Fibroblast of mammary gland (primary cell): ENCODE results near the gene PGM5.
A peak's percentile ranks its signal among the peaks of the same experiment; 100 is the strongest.

Source experiments
- DNase-seq: peaks from one replicate; pipeline ENCODE4 v3.0.0-alpha.2; 2010; ENCODE audit warnings: low read depth
- H3K4me3 ChIP-seq: 2 replicates; pipeline ENCODE4 v1.5.1; 2011; ENCODE audit warnings: low read depth, mild to moderate bottlenecking, low read length, moderate library complexity; ENCODE audit not compliant: control insufficient read depth
- TF ChIP-seq, protein P1 (sequence below): conservative IDR thresholded peaks from 2 replicates; pipeline ENCODE4 v1.5.1; 2011; ENCODE audit warnings: low read depth, low read length, inconsistent platforms; ENCODE audit not compliant: control insufficient read depth, insufficient read depth

The PGM5 gene

DNA sequence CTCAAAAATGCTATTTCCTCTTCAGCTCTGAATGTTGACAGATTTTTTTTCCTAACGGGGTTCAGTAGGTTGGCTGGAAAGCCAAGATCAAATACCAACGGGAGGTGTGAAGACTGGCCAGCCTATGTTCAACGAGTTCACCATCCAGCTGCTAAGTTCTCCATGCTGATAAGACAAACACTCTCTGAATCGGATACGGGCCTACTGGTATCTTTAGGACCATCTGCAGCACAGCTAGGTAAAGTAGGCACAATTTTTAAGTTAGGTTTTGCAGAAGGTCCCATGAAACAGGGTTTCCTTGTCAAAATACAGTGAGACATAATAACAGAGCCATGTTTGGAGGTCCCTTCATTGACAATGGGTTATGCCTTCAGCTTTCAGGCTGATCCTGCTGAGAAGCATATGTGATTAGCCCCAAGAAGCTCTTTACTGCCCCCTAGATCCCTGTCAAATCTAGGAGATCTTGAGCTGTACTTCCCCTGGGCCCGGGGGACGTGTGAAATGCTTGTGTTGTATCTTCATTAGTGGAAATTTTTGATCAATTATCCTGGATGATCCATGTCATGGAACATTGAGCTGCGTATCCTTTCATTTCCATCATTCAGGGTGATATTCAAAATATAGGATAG is 60.6 kb downstream of the PGM5 start:
- TF ChIP-seq, protein P1, sequence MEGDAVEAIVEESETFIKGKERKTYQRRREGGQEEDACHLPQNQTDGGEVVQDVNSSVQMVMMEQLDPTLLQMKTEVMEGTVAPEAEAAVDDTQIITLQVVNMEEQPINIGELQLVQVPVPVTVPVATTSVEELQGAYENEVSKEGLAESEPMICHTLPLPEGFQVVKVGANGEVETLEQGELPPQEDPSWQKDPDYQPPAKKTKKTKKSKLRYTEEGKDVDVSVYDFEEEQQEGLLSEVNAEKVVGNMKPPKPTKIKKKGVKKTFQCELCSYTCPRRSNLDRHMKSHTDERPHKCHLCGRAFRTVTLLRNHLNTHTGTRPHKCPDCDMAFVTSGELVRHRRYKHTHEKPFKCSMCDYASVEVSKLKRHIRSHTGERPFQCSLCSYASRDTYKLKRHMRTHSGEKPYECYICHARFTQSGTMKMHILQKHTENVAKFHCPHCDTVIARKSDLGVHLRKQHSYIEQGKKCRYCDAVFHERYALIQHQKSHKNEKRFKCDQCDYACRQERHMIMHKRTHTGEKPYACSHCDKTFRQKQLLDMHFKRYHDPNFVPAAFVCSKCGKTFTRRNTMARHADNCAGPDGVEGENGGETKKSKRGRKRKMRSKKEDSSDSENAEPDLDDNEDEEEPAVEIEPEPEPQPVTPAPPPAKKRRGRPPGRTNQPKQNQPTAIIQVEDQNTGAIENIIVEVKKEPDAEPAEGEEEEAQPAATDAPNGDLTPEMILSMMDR: peak; percentile 33
- DNase-seq: peak; percentile 5
- no peak overlapping the region for H3K4me3 ChIP-seq

DNA sequence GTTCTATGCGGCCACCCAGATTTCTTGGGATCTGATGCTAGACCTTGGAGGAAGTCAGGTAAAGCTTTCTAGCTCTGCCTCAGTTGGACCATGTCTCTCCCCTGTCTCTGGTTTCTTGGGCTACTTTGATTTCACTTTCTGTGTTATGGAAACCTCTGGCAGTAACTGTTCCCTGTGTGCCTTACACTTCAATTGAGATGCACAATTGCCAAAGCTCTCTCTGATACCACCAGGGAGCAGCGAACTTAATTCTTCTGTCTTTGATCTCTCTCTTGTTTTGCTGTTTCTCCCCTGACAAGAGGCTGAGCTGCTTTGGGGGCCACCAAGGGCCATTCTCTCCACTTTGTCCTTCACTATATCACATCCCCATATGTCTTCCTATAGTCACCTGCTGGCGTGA is 61.4 kb downstream of the PGM5 start:
- H3K4me3 ChIP-seq: no peak overlapping the region
- no peak for DNase-seq
- TF ChIP-seq, protein P1: no peak

DNA sequence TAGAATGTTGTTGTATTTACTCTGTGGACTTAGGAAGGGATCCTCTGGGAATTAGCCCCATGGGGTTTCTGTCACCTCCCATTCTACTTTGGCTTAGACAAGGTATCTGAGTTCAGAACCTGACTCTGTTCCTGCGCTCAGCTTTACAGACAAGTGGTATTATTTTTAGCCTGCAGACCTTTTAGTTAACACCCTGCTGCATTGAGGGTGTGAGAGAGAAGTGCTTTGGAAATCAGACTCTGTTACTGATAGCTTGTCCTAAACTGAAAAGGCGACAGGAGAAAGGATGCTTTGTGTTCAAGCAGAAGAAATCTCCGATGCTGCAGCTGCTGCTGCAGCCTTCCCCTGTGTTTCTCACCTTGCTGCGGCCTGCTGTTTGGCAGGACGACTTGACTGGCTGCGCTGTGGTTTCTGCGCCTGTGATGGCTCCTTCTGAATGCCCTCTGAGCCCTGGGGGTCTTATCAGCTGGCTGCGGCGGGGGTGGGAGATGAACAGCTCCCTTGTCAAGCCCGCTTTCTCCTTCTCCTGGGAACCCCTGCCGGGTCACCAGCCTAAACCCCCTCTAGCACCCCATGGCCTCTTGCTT is 61.9 kb downstream of the PGM5 start:
- TF ChIP-seq, protein P1: no peak
- no peak overlapping the region for H3K4me3 ChIP-seq
- no peak for DNase-seq

DNA sequence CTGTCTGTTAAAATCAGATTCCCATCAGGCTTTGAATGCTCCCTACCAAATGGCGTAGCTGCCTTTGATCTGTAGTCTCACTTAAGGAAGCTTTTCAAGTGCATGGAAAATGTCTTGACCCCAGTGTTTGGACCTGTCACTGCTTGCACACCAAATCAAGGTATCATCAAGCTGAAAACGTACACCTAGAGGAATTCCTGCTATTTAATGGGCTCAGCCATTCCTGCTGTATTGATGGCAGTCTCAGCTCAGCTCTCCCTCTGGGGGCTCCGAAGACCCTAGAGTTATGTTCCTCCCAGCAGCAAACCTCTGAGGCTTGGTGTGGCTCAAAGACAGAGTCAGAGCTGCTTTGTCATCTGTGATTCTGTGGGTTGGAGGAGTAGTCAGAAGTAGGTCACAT is 63.5 kb downstream of the PGM5 start:
- TF ChIP-seq, protein P1: no peak
- no peak overlapping the region for H3K4me3 ChIP-seq
- DNase-seq: no peak

- TF ChIP-seq, protein P1: no peak
- no peak overlapping the region for H3K4me3 ChIP-seq
- no peak for DNase-seq
These were observed 70.3 kb downstream of the PGM5 start for GRCh38 chr9:68426755-68427154.

DNA sequence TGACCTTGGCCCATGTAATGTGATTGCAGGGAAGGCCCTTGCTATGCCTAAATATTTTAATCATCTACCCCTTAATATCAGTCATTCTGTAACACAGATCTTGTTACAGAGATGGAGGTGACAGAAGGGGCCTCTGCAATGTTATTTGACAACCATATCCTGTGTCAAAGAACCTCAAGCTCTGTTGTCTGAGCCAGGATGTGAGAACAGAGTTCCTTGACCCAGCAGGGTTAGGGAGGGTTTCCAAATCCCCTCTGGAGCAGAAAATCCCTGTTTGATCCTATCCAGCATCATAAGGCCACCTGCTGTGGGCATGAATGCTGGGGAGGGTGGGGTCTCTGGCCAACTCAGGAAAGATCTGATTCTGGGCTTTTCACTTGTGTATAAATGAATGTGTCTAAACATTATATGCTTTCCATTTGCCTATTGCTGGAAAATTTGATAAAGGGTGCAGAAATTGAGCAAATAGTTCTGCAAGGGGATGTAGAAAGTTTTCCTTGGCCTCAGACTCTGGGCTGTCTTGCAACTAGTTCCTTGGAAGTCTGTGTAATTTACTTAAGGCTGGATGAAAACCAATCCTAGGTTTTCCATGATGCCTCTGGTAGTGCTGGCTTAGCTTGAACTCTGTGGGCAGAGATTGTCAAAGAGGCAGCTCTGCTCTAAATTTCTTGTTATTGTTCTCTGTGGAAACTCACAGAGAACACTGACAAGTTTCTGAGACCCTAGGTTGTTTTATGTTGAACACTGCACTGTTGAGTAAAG is 71.0 kb downstream of the PGM5 start:
- no peak for DNase-seq
- TF ChIP-seq, protein P1: no peak

DNA sequence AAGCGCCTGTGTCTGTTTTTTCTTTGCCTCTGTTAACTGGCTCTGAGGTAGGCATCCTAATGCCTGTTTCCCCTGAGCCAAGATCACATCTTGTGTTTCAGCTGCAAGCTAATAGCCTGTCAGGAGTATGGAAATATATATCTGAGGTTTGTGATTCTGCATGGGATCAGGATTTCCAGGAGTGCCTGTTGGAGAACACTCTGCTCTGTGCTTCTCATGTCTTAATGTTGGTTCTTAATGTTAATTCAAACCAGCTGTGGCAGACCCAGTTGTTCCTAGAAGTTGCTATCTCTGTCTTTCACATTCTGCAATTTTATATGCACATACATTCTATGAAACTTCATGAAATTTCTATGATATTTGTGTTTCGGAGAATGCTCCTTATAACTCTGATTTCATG is 72.1 kb downstream of the PGM5 start:
- TF ChIP-seq, protein P1: no peak
- no peak for DNase-seq
- H3K4me3 ChIP-seq: no peak overlapping the region

More for the DNA sequence above, 71.0 kb downstream of the PGM5 start:
- H3K4me3 ChIP-seq: no peak overlapping the region
